AG09309 (cell line): Measurements from ENCODE around the gene ZNF8.
"Not testable (repeated sequence)": the region's sequence is repeated elsewhere in the genome, so short reads cannot be mapped to it uniquely, and the experiment has no call there.

Experiments
- DNase-seq: peaks from one replicate; pipeline ENCODE4 v3.0.0-alpha.2; 2010; ENCODE audit warnings: low read depth
- H3K4me3 ChIP-seq: 2 replicates; pipeline ENCODE4 v1.5.1; 2011; ENCODE audit warnings: mild to moderate bottlenecking, low read depth, low read length, moderate library complexity; ENCODE audit not compliant: control insufficient read depth
- TF ChIP-seq, protein P1 (sequence below): IDR thresholded peaks from 2 replicates; pipeline ENCODE4 v1.5.1; 2011; ENCODE audit warnings: mild to moderate bottlenecking, low read depth, low read length, inconsistent platforms; ENCODE audit not compliant: insufficient read depth, control insufficient read depth; ENCODE audit errors: missing control alignments

The ZNF8 gene

DNA sequence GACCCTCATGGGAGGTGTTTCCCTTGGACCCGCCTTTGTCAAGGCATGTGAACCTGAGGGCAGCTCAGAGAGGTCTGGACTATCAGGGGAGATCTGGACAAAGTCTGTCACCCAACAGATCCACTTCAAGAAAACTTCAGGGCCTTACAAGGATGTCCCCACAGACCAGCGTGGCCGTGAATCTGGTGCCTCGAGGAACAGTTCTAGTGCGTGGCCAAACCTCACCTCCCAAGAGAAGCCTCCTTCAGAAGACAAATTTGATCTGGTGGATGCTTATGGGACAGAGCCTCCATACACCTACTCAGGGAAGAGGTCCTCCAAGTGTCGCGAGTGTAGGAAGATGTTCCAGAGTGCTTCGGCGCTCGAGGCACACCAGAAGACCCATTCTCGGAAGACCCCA is 59.6 kb downstream of the ZNF8 start:
- H3K4me3 ChIP-seq: no peak overlapping the region
- DNase-seq: no peak
- TF ChIP-seq, protein P1, sequence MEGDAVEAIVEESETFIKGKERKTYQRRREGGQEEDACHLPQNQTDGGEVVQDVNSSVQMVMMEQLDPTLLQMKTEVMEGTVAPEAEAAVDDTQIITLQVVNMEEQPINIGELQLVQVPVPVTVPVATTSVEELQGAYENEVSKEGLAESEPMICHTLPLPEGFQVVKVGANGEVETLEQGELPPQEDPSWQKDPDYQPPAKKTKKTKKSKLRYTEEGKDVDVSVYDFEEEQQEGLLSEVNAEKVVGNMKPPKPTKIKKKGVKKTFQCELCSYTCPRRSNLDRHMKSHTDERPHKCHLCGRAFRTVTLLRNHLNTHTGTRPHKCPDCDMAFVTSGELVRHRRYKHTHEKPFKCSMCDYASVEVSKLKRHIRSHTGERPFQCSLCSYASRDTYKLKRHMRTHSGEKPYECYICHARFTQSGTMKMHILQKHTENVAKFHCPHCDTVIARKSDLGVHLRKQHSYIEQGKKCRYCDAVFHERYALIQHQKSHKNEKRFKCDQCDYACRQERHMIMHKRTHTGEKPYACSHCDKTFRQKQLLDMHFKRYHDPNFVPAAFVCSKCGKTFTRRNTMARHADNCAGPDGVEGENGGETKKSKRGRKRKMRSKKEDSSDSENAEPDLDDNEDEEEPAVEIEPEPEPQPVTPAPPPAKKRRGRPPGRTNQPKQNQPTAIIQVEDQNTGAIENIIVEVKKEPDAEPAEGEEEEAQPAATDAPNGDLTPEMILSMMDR: no peak

DNA sequence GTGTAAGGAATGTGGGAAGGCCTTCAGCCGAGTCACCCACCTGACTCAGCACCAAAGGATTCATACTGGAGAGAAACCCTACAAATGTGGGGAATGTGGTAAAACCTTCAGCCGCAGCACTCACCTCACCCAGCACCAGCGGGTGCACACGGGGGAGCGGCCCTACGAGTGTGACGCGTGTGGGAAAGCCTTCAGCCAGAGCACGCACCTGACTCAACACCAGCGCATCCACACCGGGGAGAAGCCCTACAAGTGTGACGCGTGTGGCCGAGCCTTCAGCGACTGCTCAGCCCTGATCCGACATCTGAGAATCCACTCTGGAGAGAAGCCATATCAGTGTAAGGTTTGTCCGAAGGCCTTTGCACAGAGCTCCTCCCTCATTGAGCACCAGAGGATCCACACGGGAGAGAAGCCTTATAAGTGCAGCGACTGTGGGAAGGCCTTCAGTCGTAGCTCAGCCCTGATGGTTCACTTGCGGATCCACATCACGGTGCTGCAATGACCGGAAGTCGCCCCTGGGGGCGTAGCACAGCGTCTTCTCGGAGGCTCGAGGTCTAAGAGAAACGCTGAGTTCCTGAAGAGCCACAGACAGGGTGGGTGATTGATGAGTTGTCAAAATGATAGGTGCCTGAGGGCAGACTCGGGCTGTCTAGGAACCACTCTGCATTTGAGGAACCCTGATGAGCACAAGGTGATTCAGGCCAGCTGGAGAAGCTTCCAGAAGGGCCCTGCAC is 60.2 kb downstream of the ZNF8 start:
- DNase-seq: no peak
- TF ChIP-seq, protein P1: no peak
- no peak overlapping the region for H3K4me3 ChIP-seq

DNA sequence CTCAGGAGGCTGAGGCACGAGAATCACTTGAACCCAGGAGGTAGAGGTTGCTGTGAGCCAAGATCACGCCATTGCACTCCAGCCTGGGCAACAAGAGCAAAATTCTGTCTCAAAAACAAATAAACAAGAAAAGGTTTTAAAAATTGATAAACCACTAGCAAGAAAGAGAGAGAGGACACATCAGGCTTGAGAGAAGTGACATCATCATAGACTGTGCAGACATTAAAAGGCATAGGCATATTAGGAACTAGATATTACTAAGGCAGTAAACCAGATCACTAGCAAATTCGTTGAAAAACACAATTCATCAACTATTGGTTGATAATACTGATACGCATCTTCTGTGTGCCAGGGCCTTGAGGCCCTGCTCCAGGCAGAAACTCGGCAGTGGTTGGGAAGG is 66.8 kb downstream of the ZNF8 start:
- H3K4me3 ChIP-seq: no peak overlapping the region
- TF ChIP-seq, protein P1: no peak
- DNase-seq: no peak

DNA sequence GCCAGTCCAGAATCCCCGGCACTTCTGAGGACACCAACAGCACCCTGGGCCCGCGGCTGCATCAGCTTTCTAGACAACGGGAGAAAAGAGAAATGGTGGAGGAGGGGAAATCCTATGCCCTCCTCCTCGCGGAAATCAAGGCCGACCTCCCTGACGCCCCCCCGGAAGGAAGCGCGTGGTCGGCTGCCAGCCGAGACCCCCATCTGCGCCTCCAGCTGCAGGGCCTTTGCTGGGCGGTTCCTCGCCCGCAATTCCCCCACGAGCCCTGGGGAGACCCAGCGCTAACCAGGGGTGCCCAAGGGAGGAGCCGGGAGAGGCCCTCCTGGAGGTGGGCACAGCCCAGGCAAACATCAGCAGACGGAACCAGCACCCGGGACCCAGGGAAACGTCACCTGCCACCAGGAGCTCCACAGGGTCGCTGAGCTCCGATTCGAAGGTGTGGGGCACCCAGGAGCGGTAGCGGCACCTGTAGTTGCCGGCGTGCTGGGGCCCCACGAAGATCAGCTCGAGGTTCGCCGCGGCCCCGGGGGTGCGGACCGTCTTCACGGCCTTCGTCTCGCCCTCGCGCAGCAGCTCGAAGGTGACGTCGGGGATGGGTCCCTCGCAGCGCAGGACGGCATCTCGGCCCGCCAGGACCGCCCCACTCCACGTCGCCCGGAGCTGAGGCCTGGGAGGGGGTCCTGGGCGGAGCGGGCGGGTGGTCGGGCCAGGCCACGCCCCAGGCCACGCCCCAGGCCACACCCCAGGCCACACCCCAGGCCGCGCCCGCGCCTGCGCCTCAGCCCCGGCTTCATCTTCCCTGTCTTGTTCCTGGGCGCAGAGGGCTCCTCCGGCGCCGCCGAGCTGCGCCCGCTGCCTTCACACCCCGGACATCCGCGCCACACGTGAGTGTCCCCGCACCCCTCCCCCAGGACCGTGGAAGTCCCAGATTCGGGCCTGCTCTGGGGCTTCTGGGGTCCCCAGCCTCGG is 68.5 kb downstream of the ZNF8 start:
- DNase-seq: no peak
- H3K4me3 ChIP-seq: peak overlapping the region; percentile 83
- TF ChIP-seq, protein P1: no peak

DNA sequence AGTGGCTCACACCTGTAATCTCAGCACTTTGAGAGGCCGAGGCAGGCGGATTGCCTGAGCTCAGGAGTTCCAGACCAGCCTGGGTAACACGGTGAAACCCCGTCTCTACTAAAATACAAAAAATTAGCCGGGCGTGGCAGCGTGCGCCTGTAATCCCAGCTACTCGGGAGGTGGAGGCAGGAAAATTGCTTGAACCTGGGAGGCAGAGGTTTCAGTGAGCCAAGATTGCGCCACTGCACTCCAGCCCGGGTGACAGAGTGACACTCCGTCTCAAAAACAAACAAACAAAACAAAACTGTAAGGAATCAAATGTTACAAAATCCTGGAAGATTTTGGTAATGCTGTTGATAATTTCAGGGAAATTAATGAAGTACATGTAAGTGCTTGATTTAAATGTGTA is 69.3 kb downstream of the ZNF8 start:
- not testable (repeated sequence) for DNase-seq
- H3K4me3 ChIP-seq: peak overlapping the region; percentile 83

DNA sequence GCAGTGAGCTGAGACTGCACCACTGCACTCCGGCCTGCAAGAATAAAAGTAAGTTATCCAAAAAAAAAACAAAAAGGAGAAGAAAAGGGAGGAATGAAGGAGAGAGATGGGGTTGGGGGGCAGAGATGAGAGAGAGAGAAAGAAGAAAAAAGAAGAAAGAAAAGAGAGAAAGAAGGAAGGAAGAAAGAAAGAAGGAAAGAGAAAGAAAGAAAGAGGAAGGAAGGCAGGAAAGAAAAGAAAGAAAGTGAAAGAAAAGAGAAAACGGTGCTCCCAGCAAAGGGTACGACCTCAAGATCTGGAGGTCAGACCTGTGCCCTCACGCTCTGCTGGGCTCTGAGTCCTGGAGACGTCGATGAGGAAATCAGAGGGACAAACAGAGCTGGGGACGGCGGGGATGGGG is 70.8 kb downstream of the ZNF8 start:
- H3K4me3 ChIP-seq: no peak overlapping the region
- TF ChIP-seq, protein P1: no peak
- DNase-seq: no peak

DNA sequence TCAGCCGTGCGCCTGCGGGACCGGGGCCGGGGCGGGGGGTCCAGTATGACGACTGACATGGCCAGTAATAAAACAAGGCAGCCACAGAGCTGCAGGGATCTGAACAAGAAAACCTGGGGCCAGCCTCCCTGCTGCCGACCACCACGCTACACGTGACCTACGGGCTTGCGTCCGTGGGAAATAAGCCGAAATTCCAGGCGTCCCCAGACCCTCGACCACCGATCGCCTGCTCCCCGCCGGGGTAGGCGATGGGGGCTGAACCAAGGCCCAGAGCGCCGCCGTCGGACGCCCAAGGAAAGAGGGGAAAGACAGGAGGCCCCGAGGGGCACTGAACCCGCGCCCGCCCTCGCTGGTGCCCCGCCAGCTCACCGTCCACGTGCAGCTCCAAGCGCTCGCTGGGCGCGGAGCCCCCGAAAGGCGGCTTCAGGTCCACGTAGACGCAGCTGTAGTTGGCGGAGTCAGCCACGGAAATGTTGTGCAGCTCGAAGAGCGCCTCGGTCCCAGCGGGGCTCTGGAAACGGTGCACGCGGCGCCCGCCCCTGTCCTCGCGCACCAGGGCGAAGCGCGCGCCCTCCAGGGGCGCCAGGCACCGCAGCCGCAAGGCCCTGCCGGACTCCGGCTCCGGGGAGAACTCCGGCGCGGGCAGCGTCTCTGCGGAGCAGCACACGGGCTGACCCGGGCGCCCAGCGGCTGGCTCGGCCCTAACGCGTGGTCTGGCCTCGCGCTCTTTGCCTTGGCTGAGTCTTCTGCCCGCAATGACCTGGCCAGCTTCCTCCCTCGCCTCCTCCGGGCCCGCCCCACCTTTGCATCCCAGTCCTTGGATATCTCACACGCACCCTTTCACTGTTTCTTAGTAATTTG is 71.5 kb downstream of the ZNF8 start:
- TF ChIP-seq, protein P1: no peak
- H3K4me3 ChIP-seq: no peak overlapping the region
- DNase-seq: no peak
